T-helper 17 cell (primary cell): ENCODE data around the gene TACC2. TPM values are rescaled to one million over a fixed set of nuclear protein-coding genes. Genes with fewer than 3 reads are reported as not detected.

ENCODE experiments used
- ATAC-seq: fragments of 150-1000 bp; cut with Tn5 transposase; 2 replicates; pipeline ENCODE4 v1.10.0; 2021; ENCODE audit warnings: mild to moderate bottlenecking, moderate library complexity
- DNase-seq, 3 donors: peaks; one replicate each; pipeline versions ENCODE4 v3.0.0 to v3.0.0-alpha.2; 2020 to 2021
- H3K9me3 ChIP-seq: one replicate; pipeline ENCODE4 v1.7.0; 2013; ENCODE audit warnings: low read length, mild to moderate bottlenecking; ENCODE audit not compliant: control insufficient read depth, poor library complexity, severe bottlenecking
- H3K27ac Mint-ChIP-seq: one replicate; pipeline ENCODE4 v1.8.0; 2022; ENCODE audit warnings: mild to moderate bottlenecking, moderate library complexity, mixed read lengths
- H3K27me3 Mint-ChIP-seq: one replicate; pipeline ENCODE4 v1.8.0; 2022; ENCODE audit warnings: mixed read lengths
- H3K36me3 Mint-ChIP-seq: one replicate; pipeline ENCODE4 v1.8.0; 2022; ENCODE audit warnings: low read depth, mixed read lengths
- H3K4me1 Mint-ChIP-seq: one replicate; pipeline ENCODE4 v1.8.0; 2022; ENCODE audit warnings: mild to moderate bottlenecking, mixed read lengths
- H3K4me3 Mint-ChIP-seq: one replicate; pipeline ENCODE4 v1.8.0; 2022; ENCODE audit warnings: mild to moderate bottlenecking, moderate library complexity, mixed read lengths
- total RNA-seq, 4 donors: library from RNA in 2 of 4; stranded (reverse) in 2 of 4; gene quantifications; one replicate each; pipeline ENCODE4 v1.2.3 and lab custom pipeline; 2022 to 2026

TACC2 gene
- total RNA-seq, 2 donors from 2014 or later = not detected

DNA sequence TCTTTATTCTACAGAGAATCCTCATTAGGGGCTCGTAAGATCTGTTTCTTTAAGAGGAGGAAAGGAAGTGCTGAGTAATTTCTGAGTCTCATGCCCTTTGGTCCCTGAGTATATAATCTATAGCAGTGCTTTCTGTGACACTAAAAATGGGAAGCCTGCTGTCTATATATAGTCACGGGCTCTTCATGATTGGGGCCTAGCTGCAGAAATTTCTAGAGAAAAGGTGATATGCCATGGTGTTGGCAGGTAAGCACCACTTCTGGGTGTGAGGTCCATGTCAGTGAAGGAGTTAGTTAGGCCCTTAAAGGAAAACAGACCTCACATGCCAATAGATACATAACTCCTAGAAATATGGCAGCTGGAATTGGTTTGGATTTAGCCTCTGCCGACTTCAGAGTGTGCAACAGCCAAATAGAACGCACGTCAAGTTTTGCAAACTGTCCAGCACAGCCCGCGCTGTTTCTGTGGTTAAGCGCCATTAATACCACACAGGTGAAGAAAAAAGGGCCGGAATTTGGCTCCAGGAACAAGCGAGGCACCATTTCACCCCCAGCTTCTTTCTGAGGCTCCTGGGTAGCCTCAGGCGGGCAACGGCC is 123.2 kb downstream of the TACC2 start:
- H3K9me3 ChIP-seq = no peaks in the 10 kb centered on the region
- Mint-ChIP-seq H3K4me1 (no peaks in the 10 kb centered on the region), H3K27me3 (peaks cover 54% of the 10 kb centered on the region), H3K36me3 (peaks cover 3% of the 10 kb centered on the region), H3K27ac (no peak overlapping the region), H3K4me3 (no peak overlapping the region)
- ATAC-seq (no peak), DNase-seq (no peak)

DNA sequence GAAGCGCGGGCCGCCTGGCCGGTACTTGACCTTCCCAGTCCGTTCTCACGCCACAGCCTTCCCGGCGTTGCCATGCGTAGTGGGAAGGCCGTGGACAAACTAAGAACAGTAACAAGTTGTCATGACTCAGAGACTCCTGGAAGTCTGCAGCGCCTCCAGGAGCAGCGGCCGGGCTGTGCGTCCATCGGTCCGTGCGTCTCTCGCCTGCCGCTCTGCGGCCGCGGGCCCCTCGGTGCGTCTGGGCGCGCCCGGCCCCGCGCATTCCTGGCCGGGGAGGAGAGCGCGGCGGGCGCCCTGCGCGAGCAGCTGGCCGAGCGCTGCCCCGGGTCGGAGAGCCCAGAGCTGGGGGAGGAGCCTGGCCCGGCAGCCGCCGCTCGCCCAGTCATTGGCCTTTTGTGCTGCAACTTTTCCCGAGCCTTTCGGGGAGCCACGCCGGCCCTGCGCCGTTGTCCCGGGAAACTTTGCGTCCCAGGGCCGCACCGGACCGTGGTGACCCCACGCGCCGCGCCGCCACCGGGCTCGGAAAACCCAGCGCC is 123.7 kb downstream of the TACC2 start:
- Mint-ChIP-seq H3K36me3 (peaks cover 3% of the 10 kb centered on the region), H3K27me3 (peaks cover 54% of the 10 kb centered on the region), H3K4me1 (no peaks in the 10 kb centered on the region), H3K27ac (no peak overlapping the region), H3K4me3 (no peak overlapping the region)
- no peaks in the 10 kb centered on the region for H3K9me3 ChIP-seq
- DNase-seq (no peak), ATAC-seq (no peak)

DNA sequence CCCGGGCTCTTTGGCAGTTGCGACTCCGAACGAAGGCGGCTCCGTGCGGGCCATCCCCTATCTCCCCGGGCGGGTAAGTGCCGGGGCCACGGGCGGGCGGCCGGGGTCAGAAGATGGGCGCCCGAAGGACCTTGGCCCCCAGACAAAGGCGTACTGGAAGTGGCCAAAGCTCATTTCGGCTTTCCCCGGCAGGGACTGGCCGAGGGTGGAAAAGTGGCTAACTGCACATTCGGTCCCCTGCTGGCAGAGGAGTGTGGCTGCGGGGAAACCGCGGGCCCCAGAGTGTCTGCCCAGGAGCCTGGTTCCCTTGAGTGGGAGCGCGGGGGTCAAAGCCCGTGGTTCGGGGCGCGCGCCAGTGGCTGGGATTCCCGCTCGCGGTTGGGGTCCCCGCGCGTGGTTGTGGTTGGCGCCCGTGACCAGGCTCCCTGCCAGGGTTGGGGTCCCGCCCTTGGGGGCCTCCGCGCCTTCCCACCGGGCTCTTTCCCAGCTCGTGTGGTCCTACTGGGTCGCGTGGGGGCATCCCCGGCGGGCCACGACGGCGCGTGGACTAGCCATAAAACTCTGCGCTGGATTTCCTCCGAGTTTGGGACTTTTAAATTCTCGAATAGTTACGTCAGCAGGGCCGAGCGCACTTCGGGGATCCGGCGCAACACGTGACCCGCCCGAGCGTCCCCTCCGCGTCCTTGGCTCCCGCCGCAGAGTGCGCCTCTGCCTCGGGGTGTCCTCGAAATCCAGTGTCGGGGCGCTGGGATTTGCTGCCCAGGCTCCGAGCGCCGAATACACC is 124.4 kb downstream of the TACC2 start:
- DNase-seq (no peak), ATAC-seq (no peak)
- Mint-ChIP-seq H3K36me3 (peaks cover 3% of the 10 kb centered on the region), H3K27ac (no peak overlapping the region), H3K27me3 (peaks cover 59% of the 10 kb centered on the region), H3K4me1 (no peaks in the 10 kb centered on the region), H3K4me3 (peak overlapping the region; percentile 65)
- no peaks in the 10 kb centered on the region for H3K9me3 ChIP-seq

DNA sequence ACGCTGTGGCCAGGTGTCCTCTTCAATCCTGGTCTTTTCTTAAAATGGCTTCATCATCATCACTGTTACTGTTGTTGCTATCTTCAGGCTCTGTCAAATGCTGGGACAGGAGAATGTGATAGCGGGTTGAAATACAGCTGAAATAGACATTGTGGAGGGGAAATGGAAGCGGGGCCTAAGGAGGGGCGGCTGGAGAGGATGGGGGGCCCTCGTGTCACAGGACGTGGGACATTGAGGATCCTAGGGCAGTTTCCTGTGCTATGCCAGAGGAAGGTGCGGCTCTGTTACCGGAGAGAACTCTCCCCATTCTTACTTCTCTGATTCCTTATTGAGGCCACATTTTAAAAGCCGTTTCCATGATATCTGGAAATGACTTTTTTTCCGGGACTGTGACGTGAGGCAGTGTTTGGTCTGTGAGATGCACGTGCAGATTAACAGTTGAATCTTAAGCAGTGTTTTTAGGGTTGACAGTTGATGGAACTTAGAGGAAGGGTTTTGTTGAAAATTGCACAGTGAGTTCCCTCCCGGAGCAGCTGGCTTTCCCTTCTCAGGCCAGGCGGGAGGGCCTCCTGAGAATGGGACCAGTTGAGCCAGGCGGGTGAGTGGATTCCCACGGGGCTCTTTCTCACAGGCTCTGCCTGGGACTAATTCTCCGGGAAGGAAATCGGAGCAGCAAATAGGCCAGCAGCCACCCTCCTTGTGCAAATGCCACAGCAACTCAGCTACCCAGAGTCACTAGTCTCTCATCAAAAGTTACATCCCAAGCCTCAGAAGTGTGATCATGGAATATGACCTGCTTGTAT is 125.2 kb downstream of the TACC2 start:
- H3K36me3 Mint-ChIP-seq = peaks cover 3% of the 10 kb centered on the region
- no peak for ATAC-seq
- H3K4me3 Mint-ChIP-seq = peak overlapping the region; percentile 65
- H3K9me3 ChIP-seq = no peaks in the 10 kb centered on the region
- no peak overlapping the region for H3K27ac Mint-ChIP-seq
- no peak for DNase-seq
- H3K27me3 Mint-ChIP-seq = peaks cover 66% of the 10 kb centered on the region
- peaks cover 2% of the 10 kb centered on the region for H3K4me1 Mint-ChIP-seq

DNA sequence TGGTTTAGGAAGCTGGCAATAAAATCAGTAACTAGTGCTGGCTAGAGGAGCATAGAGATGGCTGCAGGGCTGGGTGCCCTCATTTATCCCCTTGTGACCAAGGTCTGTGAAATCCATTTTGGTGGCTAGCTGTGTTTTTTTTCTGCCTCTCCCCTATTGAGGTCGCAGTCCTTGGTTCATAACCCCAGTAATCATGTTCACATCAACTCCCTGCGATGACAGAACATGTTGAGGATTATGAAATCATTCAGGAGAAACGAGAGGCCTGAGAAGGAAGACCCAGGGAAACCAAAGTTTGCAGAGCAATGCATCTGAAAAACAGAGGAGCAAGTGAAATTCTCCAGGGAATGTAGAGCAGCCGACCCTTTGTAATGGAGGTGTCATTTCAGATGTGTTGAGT is 126.9 kb downstream of the TACC2 start:
- H3K36me3 Mint-ChIP-seq = peaks cover 3% of the 10 kb centered on the region
- no peak for DNase-seq
- no peaks in the 10 kb centered on the region for H3K9me3 ChIP-seq
- no peak overlapping the region for H3K27ac Mint-ChIP-seq
- no peak for ATAC-seq
- H3K4me3 Mint-ChIP-seq = no peak overlapping the region
- H3K4me1 Mint-ChIP-seq = peaks cover 2% of the 10 kb centered on the region
- peaks cover 56% of the 10 kb centered on the region for H3K27me3 Mint-ChIP-seq

DNA sequence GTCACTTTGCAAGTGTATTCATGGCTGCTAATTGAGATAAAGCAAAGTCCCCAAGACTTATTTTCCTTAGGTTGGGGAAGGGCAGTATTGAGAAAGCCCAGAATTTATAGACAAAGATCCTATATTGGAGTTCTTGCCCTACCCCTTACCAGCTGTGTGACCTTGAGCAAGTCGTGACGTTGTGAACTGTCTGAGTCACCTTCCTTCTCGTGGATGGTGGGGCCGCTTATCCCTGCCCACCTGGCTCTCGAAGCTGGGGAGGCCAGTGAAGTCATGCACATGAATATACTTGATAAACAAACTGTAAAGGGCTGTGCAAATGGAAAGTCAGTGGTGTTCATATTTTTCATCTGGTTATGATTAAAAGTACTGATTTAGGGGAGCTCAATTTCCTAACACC is 127.4 kb downstream of the TACC2 start:
- Mint-ChIP-seq H3K27me3 (peaks cover 51% of the 10 kb centered on the region), H3K4me1 (peaks cover 2% of the 10 kb centered on the region), H3K27ac (no peak overlapping the region), H3K36me3 (peaks cover 3% of the 10 kb centered on the region), H3K4me3 (no peak overlapping the region)
- DNase-seq (no peak), ATAC-seq (no peak)
- no peaks in the 10 kb centered on the region for H3K9me3 ChIP-seq

DNA sequence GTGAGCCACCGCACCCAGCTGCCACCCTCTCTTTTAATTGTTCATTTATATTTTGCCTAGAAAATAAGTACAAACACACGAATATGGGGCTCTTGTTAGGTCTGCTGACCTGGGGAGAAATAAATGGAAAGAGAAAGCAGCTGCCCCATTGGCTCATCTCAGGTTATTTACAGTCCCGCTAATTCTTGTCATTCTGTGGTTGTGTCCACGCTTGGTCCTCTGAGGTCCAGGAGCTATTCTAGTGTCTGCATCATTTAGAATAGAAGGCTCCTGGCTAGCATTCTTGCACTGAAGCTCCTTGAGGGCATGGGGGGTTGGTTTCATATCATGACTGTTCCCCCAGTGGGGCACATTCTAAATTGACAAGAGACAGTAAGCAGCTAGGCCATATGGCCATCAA is 128.5 kb downstream of the TACC2 start:
- peaks cover 40% of the 10 kb centered on the region for H3K27me3 Mint-ChIP-seq
- H3K27ac Mint-ChIP-seq = no peak overlapping the region
- peaks cover 2% of the 10 kb centered on the region for H3K4me1 Mint-ChIP-seq
- no peak for ATAC-seq
- peaks cover 3% of the 10 kb centered on the region for H3K36me3 Mint-ChIP-seq
- no peak for DNase-seq
- H3K9me3 ChIP-seq = no peaks in the 10 kb centered on the region
- H3K4me3 Mint-ChIP-seq = no peak overlapping the region

DNA sequence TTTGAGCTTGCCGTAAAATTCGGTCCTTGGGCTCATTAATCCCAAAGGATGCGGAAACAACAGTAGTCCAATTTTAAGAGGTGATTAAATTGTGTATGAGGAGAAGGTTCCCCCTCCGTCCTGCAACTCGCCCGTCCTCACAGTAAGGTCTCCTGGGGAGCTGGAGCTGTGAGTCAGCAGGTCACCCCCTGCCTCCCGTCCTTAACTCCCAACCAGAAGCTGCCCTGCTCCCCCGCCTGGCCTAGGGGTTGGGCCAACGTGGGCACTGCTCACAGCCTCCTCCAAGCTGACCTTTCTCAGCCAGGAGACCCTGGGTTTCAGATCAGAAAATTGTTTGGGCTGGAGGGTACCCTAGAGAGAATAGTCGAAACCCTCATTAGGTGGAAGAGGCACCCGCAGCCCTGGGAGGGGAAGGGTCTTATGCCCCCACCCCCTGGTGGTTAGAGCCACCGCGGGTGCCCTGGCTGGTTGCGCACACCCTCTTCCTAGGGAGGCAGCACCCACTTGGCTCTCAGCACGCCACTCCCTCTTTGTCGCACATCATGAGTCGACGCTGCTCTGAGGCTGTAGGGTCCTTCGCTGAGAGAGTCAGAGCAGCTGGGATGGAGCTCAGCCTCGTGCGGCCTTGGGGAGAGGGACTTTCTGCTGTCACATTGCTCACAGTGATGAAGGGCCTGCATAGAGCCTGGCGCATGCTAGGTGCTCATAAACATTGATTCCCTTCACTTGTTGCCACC is 131.2 kb downstream of the TACC2 start:
- peaks cover 3% of the 10 kb centered on the region for H3K36me3 Mint-ChIP-seq
- peaks cover 28% of the 10 kb centered on the region for H3K27me3 Mint-ChIP-seq
- ATAC-seq = no peak
- no peak overlapping the region for H3K27ac Mint-ChIP-seq
- H3K4me3 Mint-ChIP-seq = no peak overlapping the region
- peaks cover 4% of the 10 kb centered on the region for H3K4me1 Mint-ChIP-seq
- H3K9me3 ChIP-seq = no peaks in the 10 kb centered on the region
- no peak for DNase-seq

DNA sequence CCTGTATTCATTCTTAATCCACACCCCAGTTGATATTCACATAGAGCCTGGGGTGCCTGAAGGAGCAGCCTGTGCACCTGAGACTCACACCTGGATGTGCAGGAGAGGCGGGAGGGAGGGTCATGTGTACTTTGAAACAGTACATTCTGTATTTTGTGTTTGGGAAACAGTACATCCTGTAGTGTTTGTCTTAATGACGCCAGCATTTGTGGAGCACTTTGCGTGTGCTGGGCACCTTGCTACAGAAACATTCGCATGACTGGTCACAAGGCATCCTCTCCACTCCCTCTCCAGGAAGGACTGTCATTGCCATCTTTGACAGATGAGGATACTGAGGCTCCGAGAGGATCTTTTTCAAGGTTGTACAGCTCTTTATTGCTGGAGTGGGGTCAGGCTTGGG is 132.1 kb downstream of the TACC2 start:
- H3K4me1 Mint-ChIP-seq = peaks cover 4% of the 10 kb centered on the region
- no peak for ATAC-seq
- peaks cover 23% of the 10 kb centered on the region for H3K27me3 Mint-ChIP-seq
- H3K36me3 Mint-ChIP-seq = no peaks in the 10 kb centered on the region
- no peak for DNase-seq
- no peak overlapping the region for H3K4me3 Mint-ChIP-seq
- H3K27ac Mint-ChIP-seq = no peak overlapping the region
- no peaks in the 10 kb centered on the region for H3K9me3 ChIP-seq

DNA sequence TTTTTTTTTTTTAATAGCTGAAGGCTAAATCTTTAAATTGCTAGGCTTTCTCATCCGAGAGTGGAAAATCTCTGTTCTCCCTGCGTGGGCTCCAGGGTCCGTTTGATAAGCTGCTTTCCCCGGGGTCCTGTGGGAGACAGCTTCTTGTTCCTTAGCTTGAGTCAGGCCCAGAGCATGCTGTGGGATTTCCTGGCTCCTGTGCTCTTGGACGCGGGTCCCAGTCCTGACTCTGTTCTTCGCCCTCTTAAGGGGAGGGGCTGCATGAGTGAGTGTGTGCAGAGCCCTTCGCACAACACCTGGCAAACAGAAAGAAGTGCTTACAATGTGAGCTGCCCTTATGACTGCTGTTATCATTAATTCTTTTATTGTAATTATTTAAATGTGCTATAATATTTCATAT is 133.5 kb downstream of the TACC2 start:
- DNase-seq = no peak
- H3K36me3 Mint-ChIP-seq = no peaks in the 10 kb centered on the region
- no peak overlapping the region for H3K27ac Mint-ChIP-seq
- H3K9me3 ChIP-seq = no peaks in the 10 kb centered on the region
- peaks cover 22% of the 10 kb centered on the region for H3K27me3 Mint-ChIP-seq
- H3K4me3 Mint-ChIP-seq = no peak overlapping the region
- no peak for ATAC-seq
- H3K4me1 Mint-ChIP-seq = peaks cover 4% of the 10 kb centered on the region

DNA sequence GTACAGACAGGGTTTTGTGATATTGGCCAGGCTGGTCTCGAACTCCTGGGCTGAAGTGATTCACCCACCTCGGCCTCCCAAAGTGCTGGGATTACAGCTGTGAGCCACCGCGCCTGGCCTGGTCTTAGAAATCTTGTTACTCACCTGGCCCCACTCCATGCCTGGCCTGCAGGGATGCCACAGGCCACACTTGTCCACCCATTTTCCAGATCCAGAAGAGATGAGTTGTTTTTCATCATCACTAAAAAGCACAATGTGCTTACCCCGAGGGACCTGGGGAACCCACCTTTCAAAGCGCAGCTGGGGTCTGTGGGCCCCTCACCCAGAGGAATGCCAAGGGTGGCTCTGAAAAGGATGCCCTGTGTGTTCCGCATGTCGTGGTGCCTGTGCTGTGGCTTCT is 134.2 kb downstream of the TACC2 start:
- DNase-seq (no peak), ATAC-seq (no peak)
- H3K4me3 Mint-ChIP-seq = no peak overlapping the region
- H3K4me1 Mint-ChIP-seq = peaks cover 4% of the 10 kb centered on the region
- H3K36me3 Mint-ChIP-seq = peaks cover 2% of the 10 kb centered on the region
- peaks cover 24% of the 10 kb centered on the region for H3K27me3 Mint-ChIP-seq
- H3K27ac Mint-ChIP-seq = no peak overlapping the region
- H3K9me3 ChIP-seq = no peaks in the 10 kb centered on the region

DNA sequence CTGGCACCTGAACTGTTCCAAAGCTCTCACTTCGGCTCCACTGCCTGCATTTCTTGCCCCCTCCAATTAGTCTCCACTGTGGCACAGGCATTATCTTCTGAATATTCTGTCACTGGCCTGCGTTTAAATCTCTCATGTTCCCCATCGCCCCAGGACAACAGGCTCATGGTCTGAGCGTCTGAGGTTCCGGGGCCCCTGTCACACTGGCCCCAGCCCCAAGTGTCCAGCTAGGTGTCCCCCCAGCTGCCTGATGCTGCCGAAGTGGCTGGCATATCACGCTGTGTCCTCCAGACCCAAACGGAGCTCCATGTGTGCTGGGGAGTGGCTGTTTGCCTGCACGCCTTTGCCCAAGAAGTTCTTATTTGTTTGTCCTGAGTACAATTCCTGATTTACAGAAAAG is 135.4 kb downstream of the TACC2 start:
- Mint-ChIP-seq H3K27me3 (peaks cover 22% of the 10 kb centered on the region), H3K36me3 (peaks cover 2% of the 10 kb centered on the region), H3K4me1 (peaks cover 2% of the 10 kb centered on the region), H3K27ac (no peak overlapping the region), H3K4me3 (no peak overlapping the region)
- DNase-seq = no peak
- no peak for ATAC-seq
- no peaks in the 10 kb centered on the region for H3K9me3 ChIP-seq

DNA sequence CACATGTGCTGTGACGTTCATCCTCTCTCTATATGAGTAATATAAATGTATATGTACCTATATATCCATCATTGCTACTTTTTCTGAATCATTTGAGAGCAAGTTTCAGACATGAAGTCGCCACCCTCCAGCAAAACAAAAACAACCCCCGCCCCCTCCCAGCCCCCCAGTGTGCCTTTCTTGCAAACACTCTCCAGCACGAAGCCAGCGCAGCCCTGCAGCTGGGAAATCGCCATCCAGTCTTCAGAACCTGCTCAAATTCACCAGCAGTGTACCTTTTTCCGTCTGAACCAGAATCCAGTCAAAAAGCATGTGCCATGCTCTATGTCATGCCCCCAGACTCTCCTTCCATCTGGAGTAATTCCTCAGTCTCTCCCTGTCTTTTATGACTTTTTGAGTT is 135.8 kb downstream of the TACC2 start:
- DNase-seq (no peak), ATAC-seq (no peak)
- no peaks in the 10 kb centered on the region for H3K9me3 ChIP-seq
- peaks cover 27% of the 10 kb centered on the region for H3K27me3 Mint-ChIP-seq
- H3K27ac Mint-ChIP-seq = no peak overlapping the region
- H3K4me3 Mint-ChIP-seq = no peak overlapping the region
- H3K36me3 Mint-ChIP-seq = peaks cover 2% of the 10 kb centered on the region
- H3K4me1 Mint-ChIP-seq = peaks cover 2% of the 10 kb centered on the region
